HuH-7 (cell line): ENCODE data around the gene ARHGAP28.

Experiments
- DNase-seq: peaks from one replicate; pipeline ENCODE4 v3.0.0; 2011; ENCODE audit warnings: low spot score

ARHGAP28 gene, protein sequence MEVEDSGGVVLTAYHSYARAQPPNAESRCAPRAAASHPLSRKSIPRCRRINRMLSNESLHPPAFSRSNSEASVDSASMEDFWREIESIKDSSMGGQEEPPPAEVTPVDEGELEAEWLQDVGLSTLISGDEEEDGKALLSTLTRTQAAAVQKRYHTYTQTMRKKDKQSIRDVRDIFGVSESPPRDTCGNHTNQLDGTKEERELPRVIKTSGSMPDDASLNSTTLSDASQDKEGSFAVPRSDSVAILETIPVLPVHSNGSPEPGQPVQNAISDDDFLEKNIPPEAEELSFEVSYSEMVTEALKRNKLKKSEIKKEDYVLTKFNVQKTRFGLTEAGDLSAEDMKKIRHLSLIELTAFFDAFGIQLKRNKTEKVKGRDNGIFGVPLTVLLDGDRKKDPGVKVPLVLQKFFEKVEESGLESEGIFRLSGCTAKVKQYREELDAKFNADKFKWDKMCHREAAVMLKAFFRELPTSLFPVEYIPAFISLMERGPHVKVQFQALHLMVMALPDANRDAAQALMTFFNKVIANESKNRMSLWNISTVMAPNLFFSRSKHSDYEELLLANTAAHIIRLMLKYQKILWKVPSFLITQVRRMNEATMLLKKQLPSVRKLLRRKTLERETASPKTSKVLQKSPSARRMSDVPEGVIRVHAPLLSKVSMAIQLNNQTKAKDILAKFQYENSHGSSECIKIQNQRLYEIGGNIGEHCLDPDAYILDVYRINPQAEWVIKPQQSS

DNA sequence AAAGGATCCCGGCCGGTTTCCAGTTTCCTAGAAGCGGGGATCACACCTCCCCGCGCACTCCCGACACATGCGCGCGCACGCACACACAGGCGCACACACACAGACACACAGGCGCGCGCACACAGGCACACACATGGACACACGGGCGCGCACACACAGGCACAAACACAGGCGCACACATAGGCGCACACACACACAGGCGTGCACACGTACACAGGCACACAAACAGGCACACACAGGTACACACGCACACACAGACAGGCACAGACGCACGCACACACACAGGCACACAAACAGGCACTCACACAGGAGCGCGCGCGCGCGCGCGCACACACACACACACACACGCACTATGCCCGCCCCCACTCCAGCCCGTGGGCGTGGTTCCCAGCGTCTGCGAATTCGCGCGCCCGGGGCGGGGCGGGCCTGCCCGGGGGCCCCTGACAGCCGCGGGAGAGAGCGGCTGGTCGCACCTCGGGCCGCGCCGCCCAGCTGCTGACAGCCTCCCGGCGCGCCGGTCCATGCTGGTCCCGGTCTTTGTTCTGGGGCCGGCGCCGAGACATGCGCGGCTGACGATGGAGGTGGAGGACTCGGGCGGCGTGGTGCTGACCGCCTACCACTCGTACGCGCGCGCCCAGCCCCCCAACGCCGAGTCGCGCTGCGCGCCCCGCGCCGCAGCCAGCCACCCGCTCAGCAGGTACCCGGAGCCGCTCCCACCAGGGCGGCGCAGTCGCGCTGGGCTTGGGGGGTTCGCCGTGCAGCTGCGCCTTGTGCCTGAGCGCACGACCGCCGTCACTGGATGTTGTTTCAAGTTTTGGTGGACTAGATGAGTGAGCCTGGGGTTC, at the start of gene ARHGAP28:
ARHGAP28 (plus strand) TSS at position 470 of the 845 bp plus-strand sequence; CDS start at position 576, 106 bp downstream.
- peak; percentile 22 for DNase-seq

DNA sequence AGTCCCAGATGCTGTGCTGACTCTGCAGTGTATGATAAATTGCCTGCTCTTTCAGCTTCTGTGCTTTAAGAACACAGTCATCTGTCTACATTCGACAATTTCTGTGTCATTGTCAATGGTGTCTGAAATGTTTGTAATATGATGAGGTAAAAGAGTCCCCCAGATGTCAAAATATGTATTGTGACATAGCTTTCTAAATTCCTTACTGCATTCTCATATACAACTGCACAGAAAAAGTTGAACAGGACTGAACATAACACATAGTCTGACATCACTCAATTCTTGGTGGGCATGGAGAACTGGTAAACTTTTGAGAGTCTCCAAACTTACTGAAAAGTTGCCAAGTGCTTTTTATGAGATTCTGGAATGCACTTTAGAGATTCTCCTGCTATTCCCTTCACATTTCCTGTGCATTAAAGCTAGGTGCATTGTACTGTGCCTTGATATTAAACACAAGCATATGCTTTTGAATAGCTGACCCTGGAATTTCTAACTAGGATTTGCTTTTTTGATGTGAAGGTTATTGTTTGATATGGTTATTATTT, 48.1 kb upstream of the ARHGAP28 start:
- no peak for DNase-seq

DNA sequence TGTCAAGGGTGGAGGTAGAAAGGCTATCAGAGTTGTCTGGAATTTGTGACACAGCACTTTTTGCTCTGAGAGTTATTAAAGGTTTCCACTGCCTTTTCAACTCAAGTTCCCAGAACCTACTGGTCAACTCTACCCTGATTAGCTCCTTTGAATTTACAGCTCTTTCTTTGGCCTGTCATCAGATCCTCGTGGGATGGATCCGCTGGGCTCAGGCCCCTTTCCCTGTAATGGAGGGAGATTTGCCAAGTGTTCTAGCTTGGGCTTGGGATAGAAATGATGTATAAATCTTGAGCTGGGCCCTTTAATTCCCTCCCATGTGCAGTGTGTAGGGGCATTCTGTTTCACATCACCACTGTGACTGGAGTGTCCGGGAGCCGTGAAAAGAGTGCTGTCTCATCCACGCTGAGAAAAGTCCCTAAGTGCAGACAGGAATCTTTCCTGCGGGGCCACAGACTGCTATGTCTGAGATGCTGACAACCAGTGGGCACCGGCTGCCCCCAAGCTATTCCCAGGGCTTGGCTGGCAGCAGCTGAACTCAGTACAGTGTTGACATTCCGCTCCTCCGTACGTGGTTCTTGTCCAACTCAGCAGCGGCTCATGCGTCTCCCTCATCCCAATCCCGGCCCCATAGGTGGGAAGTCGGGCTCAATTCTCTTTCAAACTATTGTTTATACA, 46.9 kb upstream of the ARHGAP28 start:
- no peak for DNase-seq

DNA sequence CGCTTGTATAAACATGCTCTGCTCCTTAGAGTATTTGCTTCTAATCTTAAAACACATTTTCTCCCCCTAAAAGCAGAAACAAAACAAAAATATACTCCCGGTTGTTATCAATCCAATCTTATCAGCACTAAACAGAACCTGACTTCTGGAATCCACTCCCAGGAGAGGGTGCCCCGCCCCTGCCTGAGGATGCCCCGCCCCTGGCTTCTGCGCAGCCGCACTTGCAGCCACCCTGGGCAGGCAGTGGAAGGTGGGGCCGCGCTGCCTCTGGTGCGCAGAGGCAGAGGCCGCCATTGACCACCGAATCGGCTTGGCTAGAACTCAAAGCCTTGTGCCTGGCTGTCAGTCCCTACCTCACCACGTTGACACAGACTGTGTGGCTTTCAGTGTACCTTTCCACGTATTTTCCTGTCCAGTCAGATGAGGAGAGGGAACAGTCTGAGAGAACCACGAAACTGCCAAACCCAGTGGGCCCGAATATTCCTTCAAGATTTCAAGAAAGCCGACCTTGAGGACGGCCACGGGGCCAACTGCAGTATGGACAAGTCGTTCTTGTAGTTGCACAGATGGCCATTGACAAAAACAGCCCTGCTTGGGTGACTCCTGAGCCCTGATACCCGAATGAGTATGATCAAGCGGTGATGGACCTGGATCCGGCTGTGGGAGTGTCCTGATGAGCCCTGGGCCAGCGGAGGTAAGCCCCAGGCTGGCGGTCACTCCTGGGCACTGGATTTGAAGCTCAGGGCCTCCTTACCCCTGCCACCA, 46.2 kb upstream of the ARHGAP28 start:
- DNase-seq = peak; percentile 19

DNA sequence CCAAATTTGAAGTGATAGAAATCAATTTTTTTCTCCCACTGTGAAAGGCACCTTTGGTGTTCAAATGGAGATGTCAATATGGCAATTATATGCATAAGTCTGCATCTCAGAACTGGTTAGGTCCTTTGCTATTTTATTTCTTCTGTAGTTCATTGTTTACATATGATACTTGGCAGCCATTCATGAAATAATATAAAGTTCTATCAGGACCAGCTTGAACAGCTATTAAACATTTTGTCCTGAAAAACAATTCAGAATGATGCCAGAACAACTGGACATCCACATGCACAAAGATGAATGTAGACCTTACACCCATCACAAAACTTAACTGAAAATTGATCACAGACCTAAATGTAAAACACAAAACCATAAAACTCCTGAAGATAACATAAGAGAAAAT, 41.8 kb upstream of the ARHGAP28 start:
- DNase-seq = no peak

DNA sequence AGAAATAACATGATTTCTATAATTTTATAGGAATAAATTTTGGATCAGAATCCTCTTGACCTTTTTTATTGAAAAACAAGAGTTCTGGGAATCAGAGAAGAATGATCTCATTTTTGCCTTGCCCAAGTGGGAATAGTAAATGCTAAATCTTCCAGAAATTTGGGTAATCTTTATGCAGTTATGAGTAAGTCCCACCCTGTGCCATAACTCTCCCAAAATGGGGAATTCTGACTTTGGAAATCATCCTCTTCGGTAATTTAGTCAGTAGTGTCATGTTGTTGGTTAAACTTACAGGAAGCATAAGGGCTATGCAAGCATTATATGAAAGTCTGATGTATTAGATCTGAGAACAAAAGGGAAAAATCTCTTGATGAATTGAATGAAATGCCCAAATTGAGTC, 20.6 kb upstream of the ARHGAP28 start:
- DNase-seq = no peak

DNA sequence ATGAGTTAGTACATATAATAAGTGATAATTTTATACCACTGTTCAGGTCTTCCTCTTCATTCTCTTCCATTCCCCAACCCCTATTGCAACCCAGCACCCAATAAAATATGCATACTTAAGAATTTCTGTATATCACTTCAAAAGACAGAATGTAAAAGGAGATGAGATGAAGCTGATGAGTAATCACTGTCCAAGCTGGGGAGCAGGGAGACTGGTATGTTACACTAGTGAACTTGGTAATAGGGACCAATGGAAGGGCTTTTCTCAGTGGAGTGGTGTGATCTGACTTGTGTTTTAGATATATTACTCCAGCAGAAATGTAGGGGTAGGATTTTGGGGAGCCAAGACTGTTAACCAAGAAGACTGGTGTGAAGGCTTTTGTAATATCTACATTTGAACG, 18.0 kb upstream of the ARHGAP28 start:
- no peak for DNase-seq

DNA sequence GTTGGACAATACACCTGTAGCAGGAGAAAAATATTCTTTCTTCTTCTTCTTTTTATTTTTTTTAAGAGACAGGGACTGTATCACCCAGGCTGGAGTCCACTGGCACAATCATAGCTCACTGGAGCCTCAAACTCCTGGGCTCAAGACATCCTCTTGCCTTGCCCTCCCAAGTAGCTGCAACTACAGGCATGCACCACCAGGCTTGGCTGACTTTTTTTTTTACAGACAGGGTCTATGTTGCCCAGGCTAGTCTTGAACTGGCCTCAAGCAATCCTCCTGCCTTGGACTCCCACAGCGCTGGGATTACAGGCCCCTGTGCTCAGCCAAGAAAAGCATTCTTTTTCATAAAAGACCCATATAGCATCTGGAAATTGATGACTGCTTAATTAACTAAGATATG, 17.1 kb upstream of the ARHGAP28 start:
- no peak for DNase-seq

DNA sequence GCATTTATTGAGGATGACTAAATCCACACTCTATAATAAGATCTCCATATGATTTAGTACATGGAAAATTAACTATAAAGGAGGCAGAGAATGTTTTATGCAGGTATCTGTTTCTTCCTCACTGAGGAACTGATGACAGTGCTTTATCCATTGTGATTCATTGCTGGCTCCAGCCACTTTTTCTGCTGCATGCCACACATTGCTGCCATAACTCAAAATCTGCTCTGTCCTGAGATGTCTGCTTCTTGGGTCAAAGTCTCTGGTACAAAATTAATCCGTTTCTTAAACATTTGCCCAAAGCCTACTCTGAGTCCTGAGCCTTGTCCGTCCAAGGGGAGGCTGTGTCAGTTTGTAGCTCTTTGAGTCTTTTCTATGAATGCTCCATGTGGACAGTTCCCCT, 15.5 kb upstream of the ARHGAP28 start:
- no peak for DNase-seq

DNA sequence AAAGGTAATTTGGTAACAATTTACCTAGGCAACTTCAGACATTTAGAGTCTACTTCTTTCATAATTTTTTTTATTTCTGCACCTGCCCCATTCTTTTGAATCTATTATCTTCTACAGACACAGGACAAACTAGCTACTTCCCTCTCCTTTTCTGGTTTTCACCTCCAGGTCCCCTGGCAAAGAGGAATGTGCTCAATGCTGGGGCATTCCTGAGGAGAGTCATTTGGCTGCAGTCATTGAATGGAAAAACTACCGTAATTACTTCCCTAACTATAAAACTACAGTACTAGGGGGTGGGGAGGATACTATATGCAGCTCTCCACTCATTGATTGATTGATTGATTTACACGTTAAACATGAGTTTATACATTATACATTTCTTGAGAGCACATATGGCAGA, 11.2 kb upstream of the ARHGAP28 start:
- no peak for DNase-seq

DNA sequence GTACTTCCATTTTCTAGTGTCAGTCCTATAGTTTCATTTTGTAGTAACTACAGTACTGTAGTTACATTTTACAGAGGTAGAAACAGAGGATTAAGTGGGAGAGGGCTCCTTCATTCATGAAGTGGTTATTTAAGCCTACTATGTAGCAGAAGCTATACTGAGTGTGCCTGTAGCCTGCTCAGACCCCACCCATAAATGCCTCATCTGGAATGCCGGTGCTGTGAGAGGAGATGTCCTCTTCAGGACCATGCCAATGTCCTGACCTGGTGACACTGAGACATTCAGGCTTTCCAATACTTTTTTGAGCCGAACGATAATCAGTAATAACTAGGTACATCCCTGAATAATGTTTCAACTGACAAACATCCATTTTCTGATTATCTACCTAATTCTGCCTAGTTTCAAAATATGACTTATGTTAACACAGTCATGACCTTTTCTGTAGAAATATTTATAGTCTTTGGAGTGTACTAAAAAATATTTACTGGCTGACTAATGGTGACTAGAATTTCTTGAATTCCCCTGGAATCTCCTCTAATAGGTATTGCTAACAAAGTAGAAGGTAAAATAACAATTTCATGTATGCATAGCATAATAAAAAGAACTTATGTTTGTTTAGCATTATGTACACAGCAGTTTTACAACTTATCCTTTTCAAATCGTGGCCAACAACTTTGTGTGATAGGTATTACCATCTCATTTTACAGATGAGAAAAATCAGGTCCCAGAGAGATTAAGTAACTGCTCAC, 10.2 kb upstream of the ARHGAP28 start:
- no peak for DNase-seq

DNA sequence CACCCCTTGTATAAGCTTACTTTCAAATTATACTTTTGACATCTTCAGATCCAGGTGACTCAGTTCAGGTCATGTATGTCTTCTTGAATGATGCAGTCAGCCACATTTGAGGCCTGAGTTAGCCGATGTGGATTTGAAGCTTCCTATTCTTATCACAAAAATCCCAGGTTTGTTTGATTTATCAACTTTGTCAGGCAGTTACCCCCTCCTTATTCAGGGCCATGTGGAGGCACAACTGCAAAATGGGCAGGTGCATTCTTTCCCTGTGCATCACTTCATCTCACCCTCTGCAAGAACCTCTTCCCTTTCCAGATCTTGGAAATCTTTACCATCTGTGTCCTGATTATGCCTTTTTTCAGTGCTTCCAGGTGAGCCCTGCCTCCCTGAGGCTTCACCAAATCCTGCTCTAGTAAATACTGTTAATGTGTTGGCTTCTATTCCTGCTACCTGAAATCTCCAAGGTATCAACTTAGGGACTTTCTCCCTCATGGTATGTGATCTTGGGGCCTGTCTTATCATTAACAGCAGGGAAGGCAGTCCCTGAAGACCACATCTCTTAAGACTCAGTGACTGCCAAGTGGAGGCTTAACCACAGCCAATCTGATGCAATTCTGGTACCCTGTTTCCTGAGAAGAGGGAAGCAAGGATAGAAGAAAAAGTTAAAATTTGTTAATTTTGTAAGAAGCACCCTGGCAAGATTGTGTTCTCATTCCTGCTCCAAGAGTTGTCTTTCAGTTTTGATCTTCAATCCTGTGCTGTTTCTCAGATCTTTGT, 9.4 kb upstream of the ARHGAP28 start:
- DNase-seq = no peak

DNA sequence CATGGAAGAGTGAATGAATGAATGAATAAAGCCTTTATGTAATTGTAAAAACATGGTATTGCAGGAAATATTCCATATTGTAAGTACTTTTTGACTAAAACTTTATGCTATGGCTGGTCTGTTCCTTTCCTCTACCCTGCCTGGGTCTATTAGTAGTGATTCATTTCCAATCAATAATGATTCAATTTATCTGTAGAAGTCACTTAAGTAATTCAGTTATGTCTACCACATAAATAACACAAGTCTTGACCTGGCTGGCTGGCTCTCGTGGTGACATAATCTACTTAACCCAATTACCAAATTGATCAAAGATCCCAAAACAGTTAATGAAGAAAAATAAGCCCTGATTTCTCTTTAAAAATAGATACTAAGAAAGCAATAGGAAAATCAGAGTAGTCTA, 7.8 kb upstream of the ARHGAP28 start:
- no peak for DNase-seq

DNA sequence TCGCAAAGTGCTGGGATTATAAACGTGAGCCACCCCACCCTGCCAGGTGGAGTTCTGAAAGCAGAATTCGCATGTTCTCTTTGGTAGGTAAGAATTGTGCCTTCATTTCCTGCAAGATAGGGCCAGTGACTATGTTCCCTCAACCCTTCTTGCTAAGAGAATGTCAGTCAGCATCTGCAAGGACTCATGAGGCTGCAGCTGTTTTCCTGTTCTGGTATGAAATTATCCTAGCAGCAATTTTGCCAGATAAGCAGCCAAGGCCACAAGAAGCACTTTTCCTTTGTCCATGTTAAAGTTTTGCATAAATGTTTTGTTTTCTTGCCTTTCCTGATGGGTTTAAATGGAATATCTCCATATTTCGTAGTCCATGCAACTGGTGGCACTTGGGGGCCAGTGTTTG, 6.8 kb upstream of the ARHGAP28 start:
- no peak for DNase-seq

DNA sequence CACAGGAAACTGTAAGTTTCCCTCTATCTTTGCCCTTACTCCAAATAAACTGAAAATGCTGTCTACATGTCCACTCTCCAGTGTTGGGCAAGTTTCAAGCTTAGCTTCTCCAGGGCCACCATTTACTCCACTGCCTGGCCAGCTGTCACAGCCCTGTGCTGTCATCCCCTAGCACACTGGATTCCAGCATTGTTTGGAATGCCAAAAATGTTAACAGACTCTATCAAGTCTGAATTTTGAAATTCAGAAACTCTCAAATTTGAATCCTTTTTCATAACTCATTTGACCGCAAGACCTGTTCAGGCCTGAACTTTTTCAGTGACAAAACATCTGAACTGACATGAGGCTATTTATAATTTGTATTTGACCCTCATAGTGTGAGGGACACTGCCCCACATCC, 5.2 kb upstream of the ARHGAP28 start:
- DNase-seq = no peak

DNA sequence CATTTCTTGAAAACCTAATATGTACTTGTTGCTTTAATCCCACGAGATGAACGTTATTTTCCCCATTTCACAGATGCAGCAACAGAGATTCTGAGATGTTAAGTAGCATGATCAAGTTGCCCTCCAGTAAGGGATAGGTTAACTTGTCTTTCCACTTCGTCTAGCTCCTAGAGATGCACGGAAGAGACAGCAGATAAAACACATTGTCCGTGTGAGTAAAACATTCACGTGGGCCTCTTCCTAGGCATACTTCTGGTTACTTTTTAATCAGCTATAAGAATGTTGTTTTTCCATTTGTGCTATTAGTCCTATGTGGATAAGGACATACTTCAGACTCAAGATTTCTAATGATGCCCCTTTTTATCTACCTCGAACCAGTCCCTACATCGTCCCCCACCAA, 1.2 kb upstream of the ARHGAP28 start:
- no peak for DNase-seq

DNA sequence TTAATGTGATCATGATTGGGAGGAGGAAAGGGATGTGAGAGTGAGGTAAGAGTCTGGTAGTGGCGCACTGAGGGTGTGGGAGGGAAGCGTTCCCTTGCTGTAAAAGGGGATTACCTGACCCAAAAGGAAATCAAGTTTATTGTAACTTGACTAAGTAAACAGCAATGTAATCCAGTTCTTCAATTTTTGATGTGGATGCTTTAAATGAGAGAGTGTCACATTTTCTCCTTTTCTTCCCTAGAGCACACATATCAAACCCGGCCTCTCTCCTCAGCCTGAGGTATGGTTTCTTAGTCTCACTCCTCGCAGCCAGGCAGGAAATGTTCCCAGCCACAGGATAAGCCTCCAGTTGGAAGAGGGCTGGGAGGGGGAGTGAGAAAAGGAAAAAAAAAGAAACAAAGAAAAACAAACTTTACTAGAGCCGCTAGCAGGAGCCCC, 688 bp upstream of the ARHGAP28 start:
- no peak for DNase-seq

DNA sequence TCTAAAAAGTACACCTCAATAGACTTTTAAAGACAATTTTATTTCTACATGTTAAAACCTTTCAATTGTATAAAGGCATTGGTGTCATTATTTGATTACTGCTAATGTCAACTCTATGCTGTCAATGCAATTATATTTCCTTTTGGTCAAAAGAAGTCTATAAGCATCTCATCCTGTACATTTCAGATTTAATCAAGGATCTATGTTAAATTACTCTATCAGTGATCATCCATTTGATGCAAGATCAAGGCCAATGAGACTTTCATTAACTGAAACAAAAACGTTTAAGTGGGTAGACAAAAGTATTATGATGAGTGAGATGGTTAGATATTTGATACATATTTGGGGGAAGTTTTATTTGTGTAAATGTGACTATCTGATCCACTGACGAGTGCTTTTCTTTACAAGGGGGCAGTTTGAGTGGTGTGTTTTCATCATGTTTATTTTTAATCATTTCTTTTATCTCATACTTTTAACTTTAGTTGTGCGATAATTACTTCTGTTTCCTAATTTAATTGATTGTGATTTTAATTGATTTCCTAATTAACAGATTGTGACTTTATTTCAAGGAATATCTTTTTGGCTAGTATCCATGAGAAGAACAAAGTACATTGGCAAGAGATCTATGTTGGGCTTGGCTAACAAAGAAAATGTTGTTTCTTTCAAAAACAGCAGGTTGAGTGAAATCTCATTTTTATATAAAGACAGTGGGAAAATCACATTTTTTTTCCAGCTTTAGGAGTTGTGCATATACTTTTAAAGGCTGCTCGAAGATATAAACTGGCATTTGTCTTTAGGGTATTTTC, 1.1 kb downstream of the ARHGAP28 start:
- DNase-seq = no peak

DNA sequence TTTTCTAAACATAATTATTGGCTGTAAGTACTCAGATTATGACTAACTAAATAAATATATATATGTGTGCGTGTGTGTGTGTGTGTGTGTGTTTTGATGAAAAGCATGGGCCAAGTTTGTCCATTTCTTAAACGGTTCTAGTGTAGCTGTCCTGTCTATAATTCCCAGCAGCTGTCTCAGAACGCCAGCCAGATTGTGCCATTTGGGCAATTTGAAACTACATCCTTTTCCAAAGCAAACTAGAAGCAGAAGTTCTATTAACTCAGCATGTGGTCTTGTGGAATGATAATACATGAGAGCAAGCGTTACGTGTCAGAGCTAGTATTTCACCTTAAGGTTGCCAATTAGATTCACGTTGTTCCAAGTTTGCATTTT, 1.7 kb downstream of the ARHGAP28 start:
- DNase-seq = no peak
